Mesothelial cell of epicardium (in vitro differentiated cells): ENCODE results near the gene GLRX2. TPM values are rescaled to one million over a fixed set of nuclear protein-coding genes. Genes with fewer than 3 reads are reported as not detected.
A peak's percentile ranks its signal among the peaks of the same experiment; 100 is the strongest.

Experiments
- DNase-seq, 2 experiments: peaks; one replicate each; pipeline ENCODE4 v3.0.0; 2021; ENCODE audit warnings: low spot score in 2 of 2; ENCODE audit not compliant: unreplicated experiment in 2 of 2
- H3K27ac Mint-ChIP-seq: 2 replicates; pipeline ENCODE4 v1.8.0; 2021; ENCODE audit warnings: mixed read lengths
- H3K27me3 Mint-ChIP-seq: 2 replicates; pipeline ENCODE4 v1.8.0; 2021; ENCODE audit warnings: low read depth, mixed read lengths
- H3K36me3 Mint-ChIP-seq: 2 replicates; pipeline ENCODE4 v1.8.0; 2021; ENCODE audit warnings: mixed read lengths
- H3K4me1 Mint-ChIP-seq: 2 replicates; pipeline ENCODE4 v1.8.0; 2021; ENCODE audit warnings: mixed read lengths
- H3K4me3 Mint-ChIP-seq: 2 replicates; pipeline ENCODE4 v1.8.0; 2021; ENCODE audit warnings: mild to moderate bottlenecking, moderate library complexity, mixed read lengths
- H3K9me3 Mint-ChIP-seq: 2 replicates; pipeline ENCODE4 v1.8.0; 2021; ENCODE audit warnings: mixed read lengths
- total RNA-seq: library from RNA; stranded (reverse); gene quantifications from 3 replicates; pipeline ENCODE4 v1.2.1, GENCODE V29; 2021
- TF ChIP-seq, protein P1 (sequence below): fragments of 200-600 bp; sonication (generic); IDR thresholded peaks from one replicate; pipeline ENCODE4 v1.5.0; 2021; ENCODE audit warnings: antibody characterized with exemption; ENCODE audit not compliant: unreplicated experiment

GLRX2 gene
- total RNA-seq, 1 donor from 2014 or later = 10.4 TPM

DNA sequence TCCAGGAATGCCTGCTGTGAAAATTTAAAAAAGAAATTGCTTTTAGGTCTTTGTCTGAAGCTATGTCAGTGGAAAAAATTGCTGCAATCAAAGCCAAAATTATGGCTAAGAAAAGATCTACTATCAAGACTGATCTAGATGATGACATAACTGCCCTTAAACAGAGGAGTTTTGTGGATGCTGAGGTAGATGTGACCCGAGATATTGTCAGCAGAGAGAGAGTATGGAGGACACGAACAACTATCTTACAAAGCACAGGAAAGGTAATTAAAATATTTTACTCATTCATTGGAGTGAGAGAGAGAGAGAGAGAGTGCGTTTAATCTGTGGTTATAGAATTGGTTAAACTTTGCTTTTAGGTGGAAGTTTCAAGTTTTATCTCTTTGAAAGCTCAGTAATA is 36.6 kb upstream of the GLRX2 start:
- peaks cover 45% of the 10 kb centered on the region for H3K36me3 Mint-ChIP-seq
- no peak overlapping the region for H3K4me3 Mint-ChIP-seq
- H3K27me3 Mint-ChIP-seq = no peaks in the 10 kb centered on the region
- DNase-seq = no peak
- H3K9me3 Mint-ChIP-seq = peaks cover 11% of the 10 kb centered on the region
- H3K4me1 Mint-ChIP-seq = peaks cover 24% of the 10 kb centered on the region
- TF ChIP-seq, protein P1, sequence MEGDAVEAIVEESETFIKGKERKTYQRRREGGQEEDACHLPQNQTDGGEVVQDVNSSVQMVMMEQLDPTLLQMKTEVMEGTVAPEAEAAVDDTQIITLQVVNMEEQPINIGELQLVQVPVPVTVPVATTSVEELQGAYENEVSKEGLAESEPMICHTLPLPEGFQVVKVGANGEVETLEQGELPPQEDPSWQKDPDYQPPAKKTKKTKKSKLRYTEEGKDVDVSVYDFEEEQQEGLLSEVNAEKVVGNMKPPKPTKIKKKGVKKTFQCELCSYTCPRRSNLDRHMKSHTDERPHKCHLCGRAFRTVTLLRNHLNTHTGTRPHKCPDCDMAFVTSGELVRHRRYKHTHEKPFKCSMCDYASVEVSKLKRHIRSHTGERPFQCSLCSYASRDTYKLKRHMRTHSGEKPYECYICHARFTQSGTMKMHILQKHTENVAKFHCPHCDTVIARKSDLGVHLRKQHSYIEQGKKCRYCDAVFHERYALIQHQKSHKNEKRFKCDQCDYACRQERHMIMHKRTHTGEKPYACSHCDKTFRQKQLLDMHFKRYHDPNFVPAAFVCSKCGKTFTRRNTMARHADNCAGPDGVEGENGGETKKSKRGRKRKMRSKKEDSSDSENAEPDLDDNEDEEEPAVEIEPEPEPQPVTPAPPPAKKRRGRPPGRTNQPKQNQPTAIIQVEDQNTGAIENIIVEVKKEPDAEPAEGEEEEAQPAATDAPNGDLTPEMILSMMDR = no peak
- peak overlapping the region; percentile 33 for H3K27ac Mint-ChIP-seq

DNA sequence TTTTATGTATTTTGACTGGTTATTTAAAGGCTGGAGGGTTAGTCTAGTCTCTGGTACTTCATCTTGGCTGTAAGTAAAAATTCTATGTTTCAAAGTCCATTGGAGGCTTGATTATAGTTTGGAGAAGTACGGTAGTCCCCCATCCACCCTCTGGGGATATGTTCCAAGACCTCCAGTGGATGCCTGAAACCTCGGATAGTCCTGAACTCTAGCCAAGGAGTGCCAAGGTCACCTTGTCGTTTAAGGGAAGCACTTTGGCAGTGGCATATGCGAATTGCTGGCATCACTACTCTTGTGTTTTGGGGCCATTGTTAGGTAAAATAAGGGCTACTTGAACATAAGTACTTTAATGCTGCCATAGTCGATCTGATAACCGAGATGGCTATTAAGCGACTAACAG is 35.0 kb upstream of the GLRX2 start:
- Mint-ChIP-seq H3K36me3 (peaks cover 47% of the 10 kb centered on the region), H3K4me1 (peaks cover 23% of the 10 kb centered on the region), H3K9me3 (peaks cover 4% of the 10 kb centered on the region), H3K4me3 (no peak overlapping the region), H3K27ac (peak overlapping the region; percentile 28), H3K27me3 (no peaks in the 10 kb centered on the region)
- no peak for DNase-seq
- TF ChIP-seq, protein P1 = no peak

DNA sequence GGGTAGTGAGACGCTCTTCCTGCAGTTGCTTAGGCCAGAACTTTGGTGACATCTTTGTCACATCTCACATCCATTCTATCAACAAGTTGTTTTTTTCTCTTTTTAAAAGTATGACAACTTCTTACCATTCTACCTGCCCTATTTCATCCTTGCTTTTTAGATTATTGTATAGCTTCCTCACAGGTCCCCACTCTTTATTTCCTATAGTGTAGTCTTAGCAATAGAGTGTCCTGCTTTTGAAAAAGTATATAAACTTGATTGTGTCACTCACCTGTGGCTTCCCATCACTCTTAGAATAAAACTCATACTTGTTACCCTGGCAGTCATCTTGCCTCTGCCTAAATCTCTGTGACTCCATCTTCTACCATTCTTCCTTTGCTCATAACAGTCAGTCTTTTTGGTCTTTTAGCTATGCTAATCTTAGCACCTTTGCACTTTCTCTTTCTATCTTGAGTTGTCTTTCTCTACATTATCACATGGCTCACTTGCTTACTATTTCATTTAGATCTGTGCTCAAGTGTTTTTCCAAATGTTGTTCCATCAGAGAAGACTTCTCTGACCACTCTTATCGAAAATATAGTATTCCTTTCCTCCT is 26.1 kb upstream of the GLRX2 start:
- no peak for DNase-seq
- H3K9me3 Mint-ChIP-seq = peaks cover 3% of the 10 kb centered on the region
- H3K4me3 Mint-ChIP-seq = no peak overlapping the region
- peaks cover 45% of the 10 kb centered on the region for H3K36me3 Mint-ChIP-seq
- no peaks in the 10 kb centered on the region for H3K27me3 Mint-ChIP-seq
- peak overlapping the region; percentile 3 for H3K27ac Mint-ChIP-seq
- TF ChIP-seq, protein P1 = no peak
- peaks cover 6% of the 10 kb centered on the region for H3K4me1 Mint-ChIP-seq

DNA sequence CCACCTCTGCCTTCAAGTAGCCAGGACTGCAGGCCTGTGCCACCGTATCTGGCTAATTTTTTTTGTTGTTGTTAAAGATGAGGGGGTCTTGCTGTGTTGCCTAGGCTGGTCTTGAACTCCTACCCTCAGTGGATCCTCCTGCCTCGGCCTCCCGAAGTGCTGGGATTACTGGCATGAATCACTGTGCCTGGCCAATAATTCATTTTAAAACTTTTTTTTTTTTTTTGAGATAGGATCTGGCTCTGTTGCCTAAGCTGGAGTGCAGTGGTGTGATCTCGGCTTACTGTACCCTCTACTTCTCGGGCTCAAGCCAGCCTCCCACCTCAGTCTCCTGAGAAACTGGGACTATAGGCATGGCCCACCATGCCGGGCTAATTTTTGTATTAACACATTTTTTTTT is 20.2 kb upstream of the GLRX2 start:
- H3K27ac Mint-ChIP-seq = peak overlapping the region; percentile 54
- TF ChIP-seq, protein P1 = no peak
- peaks cover 18% of the 10 kb centered on the region for H3K36me3 Mint-ChIP-seq

DNA sequence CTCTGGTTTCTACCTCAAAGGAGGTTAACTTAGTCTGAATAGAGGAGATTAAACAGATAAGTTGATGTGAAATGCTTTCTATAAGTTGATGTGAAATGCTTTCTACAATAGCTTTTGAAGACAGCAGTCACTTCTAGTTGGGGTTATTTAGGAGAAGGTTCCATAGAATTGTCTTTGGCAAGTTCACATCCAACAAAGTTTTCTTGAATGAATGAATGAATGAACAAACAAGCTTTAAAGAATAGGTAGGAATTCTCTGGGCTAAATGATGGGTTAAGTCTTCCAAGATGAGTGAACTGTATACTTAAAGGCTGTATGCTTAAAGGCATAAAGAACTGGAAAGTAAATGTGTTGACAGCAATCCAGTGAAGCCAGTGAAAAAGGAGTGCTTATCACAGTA is 18.5 kb upstream of the GLRX2 start:
- TF ChIP-seq, protein P1 = no peak
- Mint-ChIP-seq H3K4me1 (peaks cover 22% of the 10 kb centered on the region), H3K4me3 (peak overlapping the region; percentile 94), H3K9me3 (no peaks in the 10 kb centered on the region), H3K36me3 (peaks cover 13% of the 10 kb centered on the region), H3K27ac (no peak overlapping the region), H3K27me3 (no peaks in the 10 kb centered on the region)
- no peak for DNase-seq

More for the DNA sequence above, 20.2 kb upstream of the GLRX2 start:
- no peaks in the 10 kb centered on the region for H3K9me3 Mint-ChIP-seq
- peaks cover 25% of the 10 kb centered on the region for H3K4me1 Mint-ChIP-seq
- H3K27me3 Mint-ChIP-seq = no peaks in the 10 kb centered on the region
- DNase-seq = no peak
- H3K4me3 Mint-ChIP-seq = no peak overlapping the region
